Measurements from ENCODE around the gene STIM1. TPM values are rescaled to one million over a fixed set of nuclear protein-coding genes. Genes with fewer than 3 reads are reported as not detected.
"Not testable (repeated sequence)": the region's sequence is repeated elsewhere in the genome, so short reads cannot be mapped to it uniquely, and the experiment has no call there.

The STIM1 gene
- total and polyA plus RNA-seq, 2 experiments from 2014 or later: 16.1 to 60.0 TPM

DNA sequence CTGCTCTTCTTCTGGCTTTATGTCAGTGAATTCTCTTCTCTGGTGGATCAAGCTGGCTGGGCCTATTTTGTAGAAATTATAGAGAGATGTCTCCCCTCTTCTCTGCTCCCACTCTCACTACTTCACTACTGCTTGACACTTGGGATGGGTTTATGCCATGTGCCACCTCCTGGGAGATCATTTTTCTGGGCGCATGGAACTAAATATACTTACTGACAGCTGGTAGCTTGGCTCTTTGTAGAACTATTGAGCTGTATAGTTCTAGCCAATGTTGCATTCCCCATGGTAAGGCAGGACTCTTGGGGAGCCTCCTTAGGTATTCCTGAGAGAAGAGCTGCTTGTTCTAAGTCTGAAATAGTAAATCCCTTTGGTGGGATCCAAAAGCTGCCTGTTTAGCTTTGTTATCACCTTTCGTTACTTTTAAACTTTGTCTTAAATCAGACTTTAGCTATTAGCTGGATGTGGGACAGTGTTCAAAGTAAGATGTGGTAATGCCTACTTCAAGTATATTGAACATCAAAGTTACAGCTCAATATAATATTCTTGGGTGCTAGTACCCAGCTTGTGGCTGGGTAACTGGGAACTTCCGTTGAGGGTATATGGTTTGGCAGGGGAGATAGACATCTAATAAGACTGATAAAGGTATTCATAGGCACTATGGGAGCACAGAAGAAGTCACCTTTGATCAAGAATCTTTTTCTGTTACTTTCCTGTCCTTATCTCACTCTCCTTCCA is 151.6 kb downstream of the STIM1 start:
- Histone ChIP-seq H3K4me3 (no peak overlapping the region), H3K27ac (no peak overlapping the region), H3K9me3 (ENCODE audit: low read depth) (no peaks in the 10 kb centered on the region), H3K27me3 (no peaks in the 10 kb centered on the region), H3K36me3 (no peaks in the 10 kb centered on the region), H3K4me1 (ENCODE audit: low read depth) (no peaks in the 10 kb centered on the region)
- DNase-seq (ENCODE audit: low read depth in 1 of 2, low spot score in 1 of 2): no peak
- TF ChIP-seq, protein P1, sequence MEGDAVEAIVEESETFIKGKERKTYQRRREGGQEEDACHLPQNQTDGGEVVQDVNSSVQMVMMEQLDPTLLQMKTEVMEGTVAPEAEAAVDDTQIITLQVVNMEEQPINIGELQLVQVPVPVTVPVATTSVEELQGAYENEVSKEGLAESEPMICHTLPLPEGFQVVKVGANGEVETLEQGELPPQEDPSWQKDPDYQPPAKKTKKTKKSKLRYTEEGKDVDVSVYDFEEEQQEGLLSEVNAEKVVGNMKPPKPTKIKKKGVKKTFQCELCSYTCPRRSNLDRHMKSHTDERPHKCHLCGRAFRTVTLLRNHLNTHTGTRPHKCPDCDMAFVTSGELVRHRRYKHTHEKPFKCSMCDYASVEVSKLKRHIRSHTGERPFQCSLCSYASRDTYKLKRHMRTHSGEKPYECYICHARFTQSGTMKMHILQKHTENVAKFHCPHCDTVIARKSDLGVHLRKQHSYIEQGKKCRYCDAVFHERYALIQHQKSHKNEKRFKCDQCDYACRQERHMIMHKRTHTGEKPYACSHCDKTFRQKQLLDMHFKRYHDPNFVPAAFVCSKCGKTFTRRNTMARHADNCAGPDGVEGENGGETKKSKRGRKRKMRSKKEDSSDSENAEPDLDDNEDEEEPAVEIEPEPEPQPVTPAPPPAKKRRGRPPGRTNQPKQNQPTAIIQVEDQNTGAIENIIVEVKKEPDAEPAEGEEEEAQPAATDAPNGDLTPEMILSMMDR (IDR thresholded peaks at IDR 0.05; ENCODE audit: low read depth, low read length): no peak

GRCh38 chr11:4008116-4008515 is 152.7 kb downstream of the STIM1 start:
- TF ChIP-seq, protein P1 (IDR thresholded peaks at IDR 0.05; ENCODE audit: low read depth, low read length): no peak
- Histone ChIP-seq H3K4me3 (no peak overlapping the region), H3K27ac (no peak overlapping the region), H3K27me3 (no peaks in the 10 kb centered on the region), H3K4me1 (ENCODE audit: low read depth) (no peaks in the 10 kb centered on the region), H3K9me3 (ENCODE audit: low read depth) (no peaks in the 10 kb centered on the region), H3K36me3 (no peaks in the 10 kb centered on the region)
- no peak for DNase-seq (ENCODE audit: low read depth in 1 of 2, low spot score in 1 of 2)

DNA sequence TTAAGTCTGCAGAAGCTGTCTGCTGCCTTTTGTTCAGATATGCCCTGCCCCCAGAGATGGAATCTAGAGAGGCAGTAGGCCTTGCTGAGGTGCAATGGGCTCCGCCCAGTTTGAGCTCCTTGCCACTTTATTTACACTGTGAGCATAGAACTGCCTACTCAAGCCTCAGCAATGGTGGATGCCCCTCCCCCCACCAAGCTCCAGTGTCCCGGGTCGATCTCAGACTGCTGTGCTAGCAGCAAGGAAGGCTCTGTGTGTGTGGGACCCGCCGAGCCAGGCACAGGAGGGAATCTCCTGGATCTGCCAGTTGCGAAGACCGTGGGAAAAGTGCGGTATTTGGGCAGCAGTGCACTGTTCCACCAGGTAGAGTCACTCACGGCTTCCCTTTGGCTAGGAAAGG is 161.1 kb downstream of the STIM1 start:
- H3K36me3 ChIP-seq; H3K4me1 ChIP-seq (ENCODE audit: low read depth); DNase-seq (ENCODE audit: low read depth in 1 of 2, low spot score in 1 of 2); H3K27me3 ChIP-seq; H3K4me3 ChIP-seq; H3K9me3 ChIP-seq (ENCODE audit: low read depth); H3K27ac ChIP-seq: not testable (repeated sequence)

DNA sequence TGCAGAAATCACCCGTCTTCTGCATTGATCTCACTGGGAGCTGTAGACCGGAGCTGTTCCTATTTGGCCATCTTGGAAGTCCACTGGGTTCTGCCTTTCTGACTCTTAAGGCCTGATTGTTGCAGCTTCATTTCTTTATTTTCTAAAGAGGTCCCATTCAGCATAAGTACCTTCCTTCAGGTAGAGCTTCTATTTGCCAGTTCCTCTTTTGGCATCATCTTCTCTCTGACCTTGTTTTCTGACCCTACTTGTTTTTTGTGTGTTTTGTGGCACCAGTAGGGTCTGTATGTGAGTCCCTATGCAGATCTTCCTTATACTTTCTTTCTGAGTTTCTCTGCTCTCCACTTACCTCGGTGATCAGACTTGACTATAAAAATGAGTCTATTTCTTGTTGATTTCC is 161.7 kb downstream of the STIM1 start:
- no peak for DNase-seq (ENCODE audit: low read depth in 1 of 2, low spot score in 1 of 2)
- H3K9me3 ChIP-seq (ENCODE audit: low read depth): no peaks in the 10 kb centered on the region
- no peaks in the 10 kb centered on the region for H3K4me1 ChIP-seq (ENCODE audit: low read depth)
- no peak overlapping the region for H3K4me3 ChIP-seq
- H3K36me3 ChIP-seq: no peaks in the 10 kb centered on the region
- H3K27me3 ChIP-seq: no peaks in the 10 kb centered on the region
- H3K27ac ChIP-seq: no peak overlapping the region
- TF ChIP-seq, protein P1 (IDR thresholded peaks at IDR 0.05; ENCODE audit: low read depth, low read length): no peak

- TF ChIP-seq, protein P1 (IDR thresholded peaks at IDR 0.05; ENCODE audit: low read depth, low read length): no peak
Observed at GRCh38 chr11:4018641-4019040, 163.2 kb downstream of the STIM1 start.

DNA sequence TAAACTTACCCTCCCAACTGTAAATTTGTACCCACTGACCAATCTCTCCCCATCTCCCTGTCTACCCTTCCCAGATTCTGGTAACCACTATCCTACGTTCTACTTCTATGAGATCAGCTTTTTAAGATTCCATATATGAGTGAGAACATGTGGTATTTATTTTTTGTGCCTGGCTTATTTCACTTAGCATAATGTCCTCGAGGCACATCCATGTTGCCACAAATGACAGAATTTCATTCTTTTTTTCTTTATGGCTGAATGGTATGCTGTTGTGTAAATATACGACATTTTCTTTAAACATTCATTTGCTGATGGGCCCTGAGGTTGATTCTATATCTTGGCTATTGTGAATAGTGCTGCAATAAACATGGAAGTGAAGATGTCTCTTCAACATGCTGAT is 164.4 kb downstream of the STIM1 start:
- Histone ChIP-seq H3K9me3 (ENCODE audit: low read depth) (no peaks in the 10 kb centered on the region), H3K36me3 (no peaks in the 10 kb centered on the region), H3K4me3 (no peak overlapping the region), H3K27me3 (no peaks in the 10 kb centered on the region), H3K4me1 (ENCODE audit: low read depth) (no peaks in the 10 kb centered on the region), H3K27ac (no peak overlapping the region)
- DNase-seq (ENCODE audit: low read depth in 1 of 2, low spot score in 1 of 2): no peak
- TF ChIP-seq, protein P1 (IDR thresholded peaks at IDR 0.05; ENCODE audit: low read depth, low read length): no peak

More at GRCh38 chr11:4018641-4019040, 163.2 kb downstream of the STIM1 start:
- H3K9me3 ChIP-seq (ENCODE audit: low read depth): no peaks in the 10 kb centered on the region
- H3K27me3 ChIP-seq: no peaks in the 10 kb centered on the region
- DNase-seq (ENCODE audit: low read depth in 1 of 2, low spot score in 1 of 2): no peak
- no peak overlapping the region for H3K27ac ChIP-seq
- H3K4me3 ChIP-seq: no peak overlapping the region
- no peaks in the 10 kb centered on the region for H3K36me3 ChIP-seq
- no peaks in the 10 kb centered on the region for H3K4me1 ChIP-seq (ENCODE audit: low read depth)

Data from cardiac muscle cell (in vitro differentiated cells and primary cell).